Muscle layer of duodenum (tissue), 2 donors: Measurements from ENCODE around the gene TIGD1.

Source experiments
- H3K27ac ChIP-seq: one replicate; pipeline ENCODE4 v1.7.0; 2013; ENCODE audit warnings: mild to moderate bottlenecking, low read length
- H3K27me3 ChIP-seq: one replicate; pipeline ENCODE4 v1.7.0; 2013; ENCODE audit warnings: low read depth, mild to moderate bottlenecking, control low read depth, low read length
- H3K36me3 ChIP-seq, 2 donors: one replicate each; pipeline ENCODE4 v1.7.0; 2013; ENCODE audit warnings: low read length in 2 of 2, control low read depth in 1 of 2, mild to moderate bottlenecking in 1 of 2; ENCODE audit not compliant: insufficient read depth in 2 of 2, control insufficient read depth in 1 of 2
- H3K4me1 ChIP-seq, 2 donors: one replicate each; pipeline ENCODE4 v1.7.0; 2013; ENCODE audit warnings: low read length in 2 of 2, mild to moderate bottlenecking in 2 of 2, control low read depth in 1 of 2, moderate library complexity in 1 of 2; ENCODE audit not compliant: insufficient read depth in 2 of 2, control insufficient read depth in 1 of 2
- H3K4me3 ChIP-seq, 2 donors: one replicate each; pipeline ENCODE4 v1.7.0; 2013; ENCODE audit warnings: low read length in 2 of 2, low read depth in 1 of 2, mild to moderate bottlenecking in 1 of 2
- H3K9me3 ChIP-seq, 2 donors: one replicate each; pipeline ENCODE4 v1.7.0; 2013; ENCODE audit warnings: low read length in 2 of 2, control low read depth in 1 of 2, mild to moderate bottlenecking in 1 of 2; ENCODE audit not compliant: control insufficient read depth in 1 of 2
- donor health status: healthy.

Gene TIGD1

DNA sequence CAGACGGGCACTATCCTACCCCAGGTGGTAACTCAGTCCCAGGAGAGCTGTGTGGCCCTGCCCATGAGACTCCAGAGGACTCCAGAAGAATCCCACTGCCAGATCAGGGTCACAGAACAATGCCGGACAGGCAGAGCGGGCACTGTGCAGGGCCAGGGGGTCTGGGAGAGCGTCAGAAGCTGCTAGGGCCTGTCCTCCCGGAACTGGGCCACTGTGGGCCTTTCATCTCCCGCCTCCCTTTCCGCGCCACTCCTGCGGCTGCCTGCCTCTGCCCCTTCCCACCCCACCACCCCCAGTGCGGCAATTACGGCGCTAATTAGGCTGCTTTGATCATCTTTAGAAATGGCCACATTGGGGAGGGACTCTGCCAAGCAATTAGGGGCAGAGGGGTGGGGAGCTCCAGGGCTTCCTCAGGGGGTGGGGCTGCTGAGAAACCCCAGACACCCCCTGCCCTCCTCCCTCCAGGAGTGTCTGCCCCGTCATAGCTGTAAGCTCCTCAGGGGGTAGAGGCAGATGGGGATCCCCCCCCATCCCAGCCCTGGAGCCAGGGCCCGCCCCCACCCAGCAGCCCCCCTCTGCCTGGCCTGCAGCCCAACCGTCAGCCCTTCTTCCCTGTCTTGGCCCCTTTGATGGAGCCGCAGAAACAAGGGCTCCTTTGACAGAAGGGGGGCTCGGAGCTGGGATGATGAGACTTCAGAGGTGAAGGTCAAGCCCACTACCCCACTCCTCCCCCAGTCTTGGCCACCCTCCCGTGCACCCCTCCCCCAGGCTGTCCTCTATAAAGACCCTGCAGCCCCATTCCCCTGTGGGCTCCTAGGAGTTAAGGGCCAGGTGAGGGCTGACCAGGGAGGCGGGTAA is 30.5 kb downstream of the TIGD1 start, which contains the start of gene PRSS56:
PRSS56 (plus strand) TSS at position 808 of the 858 bp plus-strand sequence. CDS start 211 bp downstream, outside the sequence.
- no peak within 1 kb of the TSS for H3K4me3 ChIP-seq
- H3K27me3 ChIP-seq = peaks cover 14% of the 10 kb centered on the region
- peaks cover 0 to 22% of the 10 kb centered on the region in 2 donors for H3K4me1 ChIP-seq
- no peaks in the 10 kb centered on the region for H3K36me3 ChIP-seq
- no peak within 1 kb of the TSS for H3K27ac ChIP-seq
- no peaks in the 10 kb centered on the region for H3K9me3 ChIP-seq

GRCh38 chr2:232518844-232519243 is 31.5 kb downstream of the TIGD1 start:
- peaks cover 0 to 18% of the 10 kb centered on the region in 2 donors for H3K4me1 ChIP-seq
- H3K4me3 ChIP-seq = no peak overlapping the region
- H3K27ac ChIP-seq = no peak overlapping the region
- H3K9me3 ChIP-seq = no peaks in the 10 kb centered on the region
- H3K36me3 ChIP-seq = no peaks in the 10 kb centered on the region
- peaks cover 8% of the 10 kb centered on the region for H3K27me3 ChIP-seq

DNA sequence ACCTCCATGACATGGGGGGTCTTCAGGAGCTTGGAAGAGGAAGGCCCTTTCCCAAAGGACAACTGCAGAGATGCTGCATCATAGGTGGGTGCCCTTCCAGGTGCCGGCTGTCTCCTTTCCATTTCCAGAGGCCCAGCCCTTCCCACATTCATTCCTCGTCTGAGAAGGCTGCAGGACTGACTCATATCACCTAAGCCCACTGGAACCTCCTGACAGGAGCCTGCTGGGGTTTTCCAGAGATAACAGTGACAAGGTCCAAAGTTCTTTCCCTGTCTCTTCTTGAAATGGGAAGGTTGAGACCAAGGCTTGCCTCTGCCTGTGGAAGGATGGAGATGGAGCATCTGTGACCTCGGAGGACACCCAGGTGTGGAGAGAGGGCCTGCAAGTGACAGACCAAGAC is 33.8 kb downstream of the TIGD1 start:
- H3K36me3 ChIP-seq = no peaks in the 10 kb centered on the region
- no peaks in the 10 kb centered on the region for H3K27me3 ChIP-seq

GRCh38 chr2:232515639-232516038 is 34.7 kb downstream of the TIGD1 start:
- no peaks in the 10 kb centered on the region for H3K4me1 ChIP-seq
- H3K36me3 ChIP-seq = no peaks in the 10 kb centered on the region
- H3K9me3 ChIP-seq = no peaks in the 10 kb centered on the region
- H3K27me3 ChIP-seq = no peaks in the 10 kb centered on the region
- H3K27ac ChIP-seq = no peak overlapping the region
- H3K4me3 ChIP-seq = no peak overlapping the region

More for the DNA sequence above, 33.8 kb downstream of the TIGD1 start:
- H3K4me3 ChIP-seq = no peak overlapping the region
- H3K4me1 ChIP-seq = no peaks in the 10 kb centered on the region
- no peak overlapping the region for H3K27ac ChIP-seq
- no peaks in the 10 kb centered on the region for H3K9me3 ChIP-seq

DNA sequence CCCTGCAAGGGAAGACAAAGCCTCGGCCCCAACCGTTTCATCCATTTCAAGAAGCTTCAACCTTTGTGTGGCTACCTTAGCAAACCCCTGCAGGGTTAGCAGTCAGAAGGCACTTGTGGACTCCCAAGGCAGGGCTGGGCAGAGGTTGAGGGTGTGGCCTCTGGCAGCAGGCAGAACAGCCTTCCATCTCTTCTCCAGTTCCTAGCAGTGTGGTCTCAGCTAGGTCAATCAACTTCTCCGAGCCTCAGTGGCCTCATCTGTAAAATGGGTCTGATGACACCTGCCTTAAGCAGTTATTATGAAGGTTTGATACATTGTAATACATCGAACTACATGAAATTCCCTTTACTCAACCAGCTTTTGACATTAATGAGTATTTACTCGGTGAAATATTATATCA is 37.0 kb downstream of the TIGD1 start:
- no peaks in the 10 kb centered on the region for H3K4me1 ChIP-seq

GRCh38 chr2:232512602-232513001 is 37.8 kb downstream of the TIGD1 start:
- no peaks in the 10 kb centered on the region for H3K9me3 ChIP-seq
- no peak overlapping the region for H3K27ac ChIP-seq
- no peaks in the 10 kb centered on the region for H3K4me1 ChIP-seq
- no peak overlapping the region for H3K4me3 ChIP-seq
- H3K27me3 ChIP-seq = no peaks in the 10 kb centered on the region
- no peaks in the 10 kb centered on the region for H3K36me3 ChIP-seq

More for the DNA sequence above, 37.0 kb downstream of the TIGD1 start:
- Histone ChIP-seq H3K27me3 (no peaks in the 10 kb centered on the region), H3K9me3 (no peaks in the 10 kb centered on the region), H3K36me3 (no peaks in the 10 kb centered on the region), H3K4me3 (no peak overlapping the region), H3K27ac (no peak overlapping the region)

GRCh38 chr2:232511336-232511890 is 38.9 kb downstream of the TIGD1 start:
- no peaks in the 10 kb centered on the region for H3K9me3 ChIP-seq
- no peaks in the 10 kb centered on the region for H3K4me1 ChIP-seq
- H3K27ac ChIP-seq = no peak overlapping the region
- no peak overlapping the region for H3K4me3 ChIP-seq
- H3K27me3 ChIP-seq = no peaks in the 10 kb centered on the region
- H3K36me3 ChIP-seq = no peaks in the 10 kb centered on the region

DNA sequence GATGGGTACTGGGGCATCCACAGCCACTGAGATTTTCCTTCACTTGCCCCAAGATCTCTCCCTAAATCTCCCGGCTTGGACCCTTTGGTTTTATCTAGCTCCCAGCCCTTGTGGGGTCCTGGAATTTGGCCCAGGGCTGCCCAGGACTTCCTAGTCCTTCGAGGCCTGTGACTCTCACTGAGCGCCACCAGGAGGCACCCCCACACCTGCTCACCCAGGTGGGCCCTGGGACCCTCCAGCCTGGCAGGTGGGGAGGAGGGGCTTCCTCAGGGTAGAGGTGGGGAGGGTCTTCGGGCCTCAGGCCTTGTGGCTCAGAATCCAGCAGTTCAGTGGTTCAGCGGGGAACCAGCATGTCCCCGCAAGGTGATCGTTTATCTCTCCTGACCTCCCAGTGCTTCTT is 42.1 kb downstream of the TIGD1 start:
- Histone ChIP-seq H3K27me3 (peaks cover 20% of the 10 kb centered on the region), H3K36me3 (no peaks in the 10 kb centered on the region), H3K27ac (no peak overlapping the region), H3K9me3 (no peaks in the 10 kb centered on the region), H3K4me1 (no peaks in the 10 kb centered on the region), H3K4me3 (no peak overlapping the region)

- Histone ChIP-seq H3K4me1 (peaks cover 0 to 9% of the 10 kb centered on the region in 2 donors), H3K27me3 (peaks cover 21% of the 10 kb centered on the region), H3K4me3 (no peak overlapping the region), H3K36me3 (no peaks in the 10 kb centered on the region), H3K27ac (no peak overlapping the region), H3K9me3 (no peaks in the 10 kb centered on the region)
Measured at GRCh38 chr2:232506709-232507108, 43.6 kb downstream of the TIGD1 start.

DNA sequence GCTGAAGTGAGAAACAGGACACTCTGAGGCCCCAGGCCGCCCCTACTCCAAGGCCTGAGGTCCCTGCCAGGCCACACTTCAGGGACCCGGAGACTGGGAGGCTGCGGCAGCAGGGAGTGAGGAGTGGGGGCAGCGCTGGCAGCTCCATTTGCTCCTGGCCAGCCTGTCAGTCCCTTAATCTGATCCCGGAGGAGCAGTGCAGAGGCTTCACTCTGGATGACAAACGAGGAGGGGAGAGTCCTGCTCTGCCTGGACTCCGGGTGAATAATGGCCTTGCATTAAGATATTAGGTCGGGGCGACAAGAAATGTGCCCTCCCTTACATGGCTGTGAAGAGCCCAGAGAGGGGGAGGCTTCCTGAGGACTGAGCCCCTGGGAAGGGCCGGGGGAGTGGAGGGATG is 44.5 kb downstream of the TIGD1 start:
- Histone ChIP-seq H3K4me3 (no peak overlapping the region), H3K9me3 (no peaks in the 10 kb centered on the region), H3K27me3 (peaks cover 21% of the 10 kb centered on the region), H3K27ac (no peak overlapping the region), H3K36me3 (no peaks in the 10 kb centered on the region), H3K4me1 (peaks cover 0 to 9% of the 10 kb centered on the region in 2 donors)

DNA sequence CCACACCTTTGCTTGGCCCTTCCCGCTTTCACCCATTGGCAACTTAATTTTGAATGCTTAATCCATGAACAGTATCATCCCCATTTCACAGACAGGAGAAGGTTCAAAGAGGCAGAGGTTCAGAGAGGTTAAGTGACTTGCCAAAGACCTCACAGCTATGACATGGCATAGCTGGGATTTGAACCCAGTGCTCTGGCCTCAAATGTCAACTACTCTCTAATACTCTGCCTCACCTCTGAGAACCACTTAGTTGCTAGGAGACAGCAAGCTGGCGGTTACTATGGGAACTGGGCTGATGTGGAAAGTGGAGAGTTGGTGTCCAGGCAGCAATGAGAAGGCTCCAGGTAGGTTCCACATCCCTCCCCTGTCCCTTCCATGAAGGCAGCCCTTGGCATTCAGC is 45.9 kb downstream of the TIGD1 start:
- Histone ChIP-seq H3K9me3 (no peaks in the 10 kb centered on the region), H3K4me1 (peaks cover 0 to 9% of the 10 kb centered on the region in 2 donors), H3K27ac (no peak overlapping the region), H3K36me3 (no peaks in the 10 kb centered on the region), H3K4me3 (no peak overlapping the region), H3K27me3 (peaks cover 21% of the 10 kb centered on the region)
